ENCODE data around the gene DSE.

DNA sequence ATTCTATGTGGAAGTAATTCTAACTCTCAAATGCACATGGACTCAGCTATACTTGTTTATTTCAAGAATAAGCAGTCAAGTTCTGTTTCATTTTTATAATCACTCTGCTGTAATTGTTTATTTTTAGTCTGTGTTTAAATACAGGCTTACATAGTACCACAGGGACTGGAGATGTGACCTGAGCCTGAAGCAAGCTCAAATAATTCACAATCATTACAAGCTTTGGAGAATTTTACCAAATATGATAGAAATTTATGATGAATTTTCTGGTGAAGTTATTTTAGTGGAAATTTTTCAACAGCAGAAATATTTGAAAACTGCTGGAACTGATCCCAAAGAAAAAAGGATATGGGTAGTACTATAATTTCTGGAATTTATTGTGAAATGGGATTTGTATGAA, 41.6 kb upstream of the DSE start:
- TF ChIP-seq POLR2AphosphoS5 (IDR thresholded peaks at IDR 0.05; ENCODE audit: low read depth, low read length) (no peak), SIN3A (IDR thresholded peaks at IDR 0.05; ENCODE audit: borderline replicate concordance, insufficient read depth, low read length) (no peak), TAF1 (IDR thresholded peaks at IDR 0.05; ENCODE audit: borderline replicate concordance, insufficient read depth, low read length) (no peak)
- TF ChIP-seq, protein P1, sequence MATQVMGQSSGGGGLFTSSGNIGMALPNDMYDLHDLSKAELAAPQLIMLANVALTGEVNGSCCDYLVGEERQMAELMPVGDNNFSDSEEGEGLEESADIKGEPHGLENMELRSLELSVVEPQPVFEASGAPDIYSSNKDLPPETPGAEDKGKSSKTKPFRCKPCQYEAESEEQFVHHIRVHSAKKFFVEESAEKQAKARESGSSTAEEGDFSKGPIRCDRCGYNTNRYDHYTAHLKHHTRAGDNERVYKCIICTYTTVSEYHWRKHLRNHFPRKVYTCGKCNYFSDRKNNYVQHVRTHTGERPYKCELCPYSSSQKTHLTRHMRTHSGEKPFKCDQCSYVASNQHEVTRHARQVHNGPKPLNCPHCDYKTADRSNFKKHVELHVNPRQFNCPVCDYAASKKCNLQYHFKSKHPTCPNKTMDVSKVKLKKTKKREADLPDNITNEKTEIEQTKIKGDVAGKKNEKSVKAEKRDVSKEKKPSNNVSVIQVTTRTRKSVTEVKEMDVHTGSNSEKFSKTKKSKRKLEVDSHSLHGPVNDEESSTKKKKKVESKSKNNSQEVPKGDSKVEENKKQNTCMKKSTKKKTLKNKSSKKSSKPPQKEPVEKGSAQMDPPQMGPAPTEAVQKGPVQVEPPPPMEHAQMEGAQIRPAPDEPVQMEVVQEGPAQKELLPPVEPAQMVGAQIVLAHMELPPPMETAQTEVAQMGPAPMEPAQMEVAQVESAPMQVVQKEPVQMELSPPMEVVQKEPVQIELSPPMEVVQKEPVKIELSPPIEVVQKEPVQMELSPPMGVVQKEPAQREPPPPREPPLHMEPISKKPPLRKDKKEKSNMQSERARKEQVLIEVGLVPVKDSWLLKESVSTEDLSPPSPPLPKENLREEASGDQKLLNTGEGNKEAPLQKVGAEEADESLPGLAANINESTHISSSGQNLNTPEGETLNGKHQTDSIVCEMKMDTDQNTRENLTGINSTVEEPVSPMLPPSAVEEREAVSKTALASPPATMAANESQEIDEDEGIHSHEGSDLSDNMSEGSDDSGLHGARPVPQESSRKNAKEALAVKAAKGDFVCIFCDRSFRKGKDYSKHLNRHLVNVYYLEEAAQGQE (IDR thresholded peaks at IDR 0.05; ENCODE audit: insufficient read depth in 1 of 2, low read depth in 2 of 2, low read length in 2 of 2), result no peak
